K562 (cell line): ENCODE results near the gene SLC45A3. TPM values are rescaled to one million over a fixed set of nuclear protein-coding genes. Genes with fewer than 3 reads are reported as not detected.

Source experiments
- ARHGAP35 ChIP-seq: fragments of 450-650 bp; IDR thresholded peaks from 2 replicates; pipeline ENCODE4 v1.6.1; 2018; ENCODE audit not compliant: partially characterized antibody
- CBX3 ChIP-seq, 2 experiments: IDR thresholded peaks; 1 replicate in 1 of 2; 2 replicates in 1 of 2; pipeline ENCODE4 v1.6.1; 2012; ENCODE audit warnings: inconsistent platforms in 2 of 2, low read length in 2 of 2, borderline replicate concordance in 1 of 2, control low read depth in 1 of 2
- EHMT2 ChIP-seq: fragments of 450-650 bp; IDR thresholded peaks from 2 replicates; pipeline ENCODE4 v1.6.1; 2018; ENCODE audit warnings: antibody characterized with exemption
- FOS ChIP-seq: IDR thresholded peaks from 3 replicates; pipeline ENCODE4 v1.6.1; 2011; ENCODE audit not compliant: insufficient read length; ENCODE audit errors: extremely low read depth
- FOXA3 ChIP-seq, 2 experiments: fragments of 450-650 bp in 1 of 2; sonication (generic) in 1 of 2; formaldehyde crosslinking; IDR thresholded peaks in 1 of 2; conservative IDR thresholded peaks in 1 of 2; 2 replicates each; pipeline versions ENCODE4 v1.4.0 to v1.8.0; 2020 to 2022; ENCODE audit warnings: mild to moderate bottlenecking in 2 of 2, missing genetic modification reagents in 1 of 2
- GTF2A2 ChIP-seq: IDR thresholded peaks from 2 replicates; pipeline ENCODE4 v1.6.1; 2016; ENCODE audit warnings: mild to moderate bottlenecking, missing genetic modification characterization, missing compliant biosample characterization
- HNRNPLL ChIP-seq: fragments of 200-400 bp; formaldehyde crosslinking; IDR thresholded peaks from 2 replicates; pipeline ENCODE4 v1.6.1; 2017; ENCODE audit warnings: low read length, low read depth, mild to moderate bottlenecking; ENCODE audit not compliant: poor library complexity, severe bottlenecking
- LEF1 ChIP-seq: fragments of 450-650 bp; IDR thresholded peaks from 2 replicates; pipeline ENCODE4 v1.6.1; 2016; ENCODE audit warnings: mild to moderate bottlenecking
- MAFF ChIP-seq: IDR thresholded peaks from 2 replicates; pipeline ENCODE4 v1.6.1; 2012; ENCODE audit warnings: low read length, improper control_type of control experiment
- MEF2A ChIP-seq: IDR thresholded peaks from 2 replicates; pipeline ENCODE4 v1.6.1; 2011; ENCODE audit warnings: low read depth, mild to moderate bottlenecking, low read length, moderate library complexity; ENCODE audit not compliant: control insufficient read depth
- NR3C1 ChIP-seq: sonication (generic); formaldehyde crosslinking; IDR thresholded peaks from 2 replicates; pipeline ENCODE4 v1.8.1; 2022; ENCODE audit warnings: missing genetic modification reagents
- RCOR1 ChIP-seq, 2 experiments: IDR thresholded peaks; 2 replicates each; pipeline ENCODE4 v1.6.1; 2012; ENCODE audit warnings: low read depth in 2 of 2, low read length in 2 of 2, borderline replicate concordance in 1 of 2, improper control_type of control experiment in 1 of 2
- TAL1 ChIP-seq: fragments of 450-650 bp; IDR thresholded peaks from 2 replicates; pipeline ENCODE4 v1.6.1; 2016; ENCODE audit warnings: mild to moderate bottlenecking
- ZNF253 ChIP-seq: fragments of 250-450 bp; sonication (Bioruptor Pico); conservative IDR thresholded peaks from 2 replicates; pipeline ENCODE4 v1.6.1; 2021; ENCODE audit warnings: mild to moderate bottlenecking
- ZNF324 ChIP-seq: fragments of 250-450 bp; sonication (Bioruptor Pico); IDR thresholded peaks from 2 replicates; pipeline ENCODE4 v1.4.0; 2020; ENCODE audit warnings: mild to moderate bottlenecking
- polyA plus RNA-seq, 8 experiments: library from polyadenylated mRNA; depleted of rRNA in 4 of 8; stranded (reverse) in 5 of 8; unstranded in 3 of 8; fragments of >200 nt; fragmentation: Nextera tagmentation in 2 of 8; fragmentation: Illumina TruSeq in 1 of 8; extraction: Ambion mirVana in 2 of 8; extraction: Trizol in 1 of 8; gene quantifications; 2 replicates each; pipeline versions ENCODE4 v1.2.1 to v1.2.3, GENCODE V29; 2011 to 2014; ENCODE audit warnings: inconsistent platforms in 1 of 8, missing spikeins in 1 of 8
- total RNA-seq, 7 experiments: library from RNA; depleted of rRNA in 6 of 7; stranded (reverse); fragments of >200 nt in 6 of 7; fragmentation: Illumina TruSeq in 2 of 7; extraction: Trizol in 2 of 7; gene quantifications; 2 replicates each; pipeline versions ENCODE4 v1.2.1 to v1.2.3, GENCODE V29; 2011 to 2021; ENCODE audit warnings: low replicate concordance in 1 of 7
- TF ChIP-seq, protein P1 (sequence below): fragments of 450-650 bp; IDR thresholded peaks from 2 replicates; pipeline ENCODE4 v1.6.1; 2016; ENCODE audit warnings: borderline replicate concordance
- TF ChIP-seq, protein P2 (sequence below): fragments of 450-650 bp; IDR thresholded peaks from 2 replicates; pipeline ENCODE4 v1.7.1; 2018; ENCODE audit warnings: mild to moderate bottlenecking, low read depth; ENCODE audit not compliant: partially characterized antibody
- TF ChIP-seq, protein P3 (sequence below): fragments of 250-450 bp; sonication (Bioruptor Pico); IDR thresholded peaks from 2 replicates; pipeline ENCODE4 v1.9.0; 2021; ENCODE audit warnings: mild to moderate bottlenecking, inconsistent platforms
- TF ChIP-seq, protein P4 (sequence below): fragments of 450-650 bp; IDR thresholded peaks from 2 replicates; pipeline ENCODE4 v1.6.1; 2017; ENCODE audit warnings: mild to moderate bottlenecking, moderate library complexity

Gene SLC45A3
- total and polyA plus RNA-seq, 9 of the 15 experiments (the other 6 are each of a cell fraction or from before 2014, with no cell fraction given): 0.06 to 3.3 (median 1.3) TPM

DNA sequence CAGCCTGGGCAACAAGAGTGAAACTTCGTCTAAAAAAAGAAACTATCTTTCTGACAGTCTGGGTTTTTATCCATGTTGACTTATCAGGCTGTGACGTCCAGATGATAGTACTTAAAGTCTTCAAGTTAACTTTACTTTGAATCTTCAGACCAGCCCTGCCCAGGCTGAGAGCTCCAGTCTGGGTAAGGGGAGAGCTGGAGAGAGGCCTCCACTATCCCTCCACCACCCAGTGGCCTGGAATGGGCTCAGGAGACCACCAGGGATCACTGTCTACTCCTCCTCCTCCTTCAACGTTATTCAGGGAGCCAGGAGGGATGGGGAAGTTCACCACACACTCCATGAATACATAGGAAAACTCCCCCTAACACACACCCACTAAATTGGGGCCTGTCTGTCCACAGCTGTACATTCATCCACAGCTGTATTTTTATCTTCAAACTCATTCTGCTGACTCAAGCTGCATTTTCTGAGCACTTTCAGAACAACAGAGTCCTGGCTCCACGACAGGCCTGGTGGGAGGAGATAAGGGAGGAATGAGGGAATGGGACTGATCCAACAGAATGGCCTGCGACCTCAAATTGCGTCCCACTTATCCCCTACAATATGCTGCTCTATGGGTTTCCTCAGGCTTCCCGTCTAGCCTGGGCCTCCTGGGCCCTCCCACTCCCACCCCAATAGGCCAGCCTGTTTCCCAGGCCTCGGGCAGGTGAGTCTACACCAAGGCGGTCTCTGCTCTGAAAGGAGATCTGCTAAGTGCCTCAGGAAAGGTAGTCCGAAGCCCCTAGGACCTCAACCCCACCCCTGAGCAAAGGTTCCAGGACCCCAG, 1.8 kb downstream of the SLC45A3 start (continued):
- peak; percentile 44 for TF ChIP-seq FOS
- peak; percentile 99 for TF ChIP-seq MAFF
- TF ChIP-seq, protein P1, sequence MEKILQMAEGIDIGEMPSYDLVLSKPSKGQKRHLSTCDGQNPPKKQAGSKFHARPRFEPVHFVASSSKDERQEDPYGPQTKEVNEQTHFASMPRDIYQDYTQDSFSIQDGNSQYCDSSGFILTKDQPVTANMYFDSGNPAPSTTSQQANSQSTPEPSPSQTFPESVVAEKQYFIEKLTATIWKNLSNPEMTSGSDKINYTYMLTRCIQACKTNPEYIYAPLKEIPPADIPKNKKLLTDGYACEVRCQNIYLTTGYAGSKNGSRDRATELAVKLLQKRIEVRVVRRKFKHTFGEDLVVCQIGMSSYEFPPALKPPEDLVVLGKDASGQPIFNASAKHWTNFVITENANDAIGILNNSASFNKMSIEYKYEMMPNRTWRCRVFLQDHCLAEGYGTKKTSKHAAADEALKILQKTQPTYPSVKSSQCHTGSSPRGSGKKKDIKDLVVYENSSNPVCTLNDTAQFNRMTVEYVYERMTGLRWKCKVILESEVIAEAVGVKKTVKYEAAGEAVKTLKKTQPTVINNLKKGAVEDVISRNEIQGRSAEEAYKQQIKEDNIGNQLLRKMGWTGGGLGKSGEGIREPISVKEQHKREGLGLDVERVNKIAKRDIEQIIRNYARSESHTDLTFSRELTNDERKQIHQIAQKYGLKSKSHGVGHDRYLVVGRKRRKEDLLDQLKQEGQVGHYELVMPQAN: peak; percentile 62; the same call in 1 of the 2 replicates
- TF ChIP-seq, protein P2, sequence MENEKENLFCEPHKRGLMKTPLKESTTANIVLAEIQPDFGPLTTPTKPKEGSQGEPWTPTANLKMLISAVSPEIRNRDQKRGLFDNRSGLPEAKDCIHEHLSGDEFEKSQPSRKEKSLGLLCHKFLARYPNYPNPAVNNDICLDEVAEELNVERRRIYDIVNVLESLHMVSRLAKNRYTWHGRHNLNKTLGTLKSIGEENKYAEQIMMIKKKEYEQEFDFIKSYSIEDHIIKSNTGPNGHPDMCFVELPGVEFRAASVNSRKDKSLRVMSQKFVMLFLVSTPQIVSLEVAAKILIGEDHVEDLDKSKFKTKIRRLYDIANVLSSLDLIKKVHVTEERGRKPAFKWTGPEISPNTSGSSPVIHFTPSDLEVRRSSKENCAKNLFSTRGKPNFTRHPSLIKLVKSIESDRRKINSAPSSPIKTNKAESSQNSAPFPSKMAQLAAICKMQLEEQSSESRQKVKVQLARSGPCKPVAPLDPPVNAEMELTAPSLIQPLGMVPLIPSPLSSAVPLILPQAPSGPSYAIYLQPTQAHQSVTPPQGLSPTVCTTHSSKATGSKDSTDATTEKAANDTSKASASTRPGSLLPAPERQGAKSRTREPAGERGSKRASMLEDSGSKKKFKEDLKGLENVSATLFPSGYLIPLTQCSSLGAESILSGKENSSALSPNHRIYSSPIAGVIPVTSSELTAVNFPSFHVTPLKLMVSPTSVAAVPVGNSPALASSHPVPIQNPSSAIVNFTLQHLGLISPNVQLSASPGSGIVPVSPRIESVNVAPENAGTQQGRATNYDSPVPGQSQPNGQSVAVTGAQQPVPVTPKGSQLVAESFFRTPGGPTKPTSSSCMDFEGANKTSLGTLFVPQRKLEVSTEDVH: peak; percentile 50
- TF ChIP-seq, protein P3, sequence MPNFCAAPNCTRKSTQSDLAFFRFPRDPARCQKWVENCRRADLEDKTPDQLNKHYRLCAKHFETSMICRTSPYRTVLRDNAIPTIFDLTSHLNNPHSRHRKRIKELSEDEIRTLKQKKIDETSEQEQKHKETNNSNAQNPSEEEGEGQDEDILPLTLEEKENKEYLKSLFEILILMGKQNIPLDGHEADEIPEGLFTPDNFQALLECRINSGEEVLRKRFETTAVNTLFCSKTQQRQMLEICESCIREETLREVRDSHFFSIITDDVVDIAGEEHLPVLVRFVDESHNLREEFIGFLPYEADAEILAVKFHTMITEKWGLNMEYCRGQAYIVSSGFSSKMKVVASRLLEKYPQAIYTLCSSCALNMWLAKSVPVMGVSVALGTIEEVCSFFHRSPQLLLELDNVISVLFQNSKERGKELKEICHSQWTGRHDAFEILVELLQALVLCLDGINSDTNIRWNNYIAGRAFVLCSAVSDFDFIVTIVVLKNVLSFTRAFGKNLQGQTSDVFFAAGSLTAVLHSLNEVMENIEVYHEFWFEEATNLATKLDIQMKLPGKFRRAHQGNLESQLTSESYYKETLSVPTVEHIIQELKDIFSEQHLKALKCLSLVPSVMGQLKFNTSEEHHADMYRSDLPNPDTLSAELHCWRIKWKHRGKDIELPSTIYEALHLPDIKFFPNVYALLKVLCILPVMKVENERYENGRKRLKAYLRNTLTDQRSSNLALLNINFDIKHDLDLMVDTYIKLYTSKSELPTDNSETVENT: no peak
- TF ChIP-seq LEF1: peak; percentile 96
- peak in 1 of 2 experiments; percentile 85; a peak in 1 of 3 replicates for TF ChIP-seq CBX3 (IDR thresholded peaks at IDR 0.05; ENCODE audit: borderline replicate concordance in 1 of 2, low read length in 2 of 2)
- no peak for TF ChIP-seq HNRNPLL
- TF ChIP-seq ZNF324 (CRISPR knock-in tag): no peak
- no peak for TF ChIP-seq ZNF253 (CRISPR knock-in tag)
- TF ChIP-seq RCOR1 (IDR thresholded peaks at IDR 0.05; ENCODE audit: borderline replicate concordance in 1 of 2, low read depth in 2 of 2, low read length in 2 of 2): peak; percentile 80 to 95; a peak in 3 of 4 replicates
- no peak for TF ChIP-seq ARHGAP35
- no peak for TF ChIP-seq NR3C1
- TF ChIP-seq EHMT2: peak; percentile 9; the same call in 1 of the 2 replicates
- TF ChIP-seq FOXA3 (CRISPR knock-in tag; conservative IDR thresholded peaks at IDR 0.05 in 1 of 2, IDR thresholded peaks at IDR 0.05 in 1 of 2): peak; percentile 83 to 89; a peak in 3 of 4 replicates
- peak; percentile 50; the same call in 1 of the 2 replicates for TF ChIP-seq MEF2A
- TF ChIP-seq, protein P4, sequence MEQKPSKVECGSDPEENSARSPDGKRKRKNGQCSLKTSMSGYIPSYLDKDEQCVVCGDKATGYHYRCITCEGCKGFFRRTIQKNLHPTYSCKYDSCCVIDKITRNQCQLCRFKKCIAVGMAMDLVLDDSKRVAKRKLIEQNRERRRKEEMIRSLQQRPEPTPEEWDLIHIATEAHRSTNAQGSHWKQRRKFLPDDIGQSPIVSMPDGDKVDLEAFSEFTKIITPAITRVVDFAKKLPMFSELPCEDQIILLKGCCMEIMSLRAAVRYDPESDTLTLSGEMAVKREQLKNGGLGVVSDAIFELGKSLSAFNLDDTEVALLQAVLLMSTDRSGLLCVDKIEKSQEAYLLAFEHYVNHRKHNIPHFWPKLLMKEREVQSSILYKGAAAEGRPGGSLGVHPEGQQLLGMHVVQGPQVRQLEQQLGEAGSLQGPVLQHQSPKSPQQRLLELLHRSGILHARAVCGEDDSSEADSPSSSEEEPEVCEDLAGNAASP: no peak
- peak; percentile 98 for TF ChIP-seq TAL1
- no peak for TF ChIP-seq GTF2A2 (tag)
